NCI-H345 treated with DMSO at 0.1 percent for 48 hours (cell line): ENCODE results near the gene GPR142.
A peak's percentile ranks its signal among the peaks of the same experiment; 100 is the strongest.
"Not testable (repeated sequence)": the region's sequence is repeated elsewhere in the genome, so short reads cannot be mapped to it uniquely, and the experiment has no call there.

Source experiments
- DNase-seq: peaks from one replicate; lab custom pipeline; 2025; ENCODE audit not compliant: unreplicated experiment; lab: John Stamatoyannopoulos, UW

GPR142 gene

DNA sequence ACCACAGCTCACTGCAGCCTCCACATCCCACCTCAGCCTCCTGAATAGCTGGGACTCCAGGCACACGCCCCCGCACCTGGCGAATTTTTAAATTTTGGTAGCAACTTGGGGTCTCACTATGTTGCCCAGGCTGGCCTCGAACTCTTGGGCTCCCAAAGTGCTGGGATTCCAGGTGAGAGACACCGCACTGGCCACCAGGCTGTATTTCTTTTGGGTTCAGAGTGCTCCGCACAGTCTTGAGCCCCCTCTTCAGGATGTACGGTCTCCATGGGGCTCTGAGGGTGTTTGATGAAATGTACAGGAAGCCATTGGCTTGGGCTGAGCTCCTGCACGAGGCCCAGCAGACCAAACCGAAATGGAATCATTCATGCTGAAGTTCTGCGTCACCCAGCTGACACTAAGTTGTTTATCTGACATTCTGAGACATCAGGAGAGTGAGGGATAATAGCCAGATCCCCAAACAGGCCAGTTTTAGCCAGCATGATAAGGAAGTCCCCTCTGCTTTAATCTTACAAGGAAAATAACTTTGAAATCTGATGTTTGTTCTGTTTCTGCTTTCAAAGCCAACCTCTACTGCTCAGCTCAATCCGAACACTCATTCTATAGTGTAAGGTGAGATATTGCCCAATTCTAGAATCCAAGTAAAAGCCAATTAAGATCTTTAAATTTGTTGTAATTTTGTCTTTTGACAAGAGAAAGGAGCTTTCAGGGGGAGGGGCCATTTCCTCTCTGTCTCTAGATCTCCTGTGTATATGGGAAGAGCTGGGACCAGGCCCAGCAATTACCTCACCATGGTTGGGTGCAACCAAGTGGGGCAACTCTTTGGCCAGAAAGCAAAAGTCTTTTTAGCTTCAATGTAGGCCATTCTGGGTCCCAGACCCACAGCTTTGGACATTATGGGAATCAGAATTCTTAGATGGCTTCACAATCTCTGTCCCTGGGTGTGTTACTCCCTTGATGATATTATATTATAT is 23.7 kb downstream of the GPR142 start:
- DNase-seq, result no peak

DNA sequence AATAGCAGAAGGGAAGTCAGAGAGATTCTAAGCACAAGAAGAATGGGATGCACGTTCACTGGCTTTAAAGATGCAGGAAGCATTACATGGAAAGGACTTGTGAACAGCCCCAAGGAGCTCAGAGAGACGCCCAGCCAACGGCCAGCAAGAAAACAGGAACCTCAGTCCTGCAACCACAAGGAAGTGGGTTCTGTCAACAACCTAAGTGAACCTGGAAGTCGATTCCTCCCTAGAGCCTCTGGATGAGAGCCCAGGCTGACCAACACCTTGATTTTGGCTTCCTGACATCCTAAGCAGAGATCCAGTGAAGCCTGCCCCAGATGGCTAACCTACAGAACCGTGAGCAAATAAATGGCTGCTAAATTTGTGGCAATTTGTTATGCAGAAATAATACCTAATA is 24.5 kb downstream of the GPR142 start:
- DNase-seq, result no peak

DNA sequence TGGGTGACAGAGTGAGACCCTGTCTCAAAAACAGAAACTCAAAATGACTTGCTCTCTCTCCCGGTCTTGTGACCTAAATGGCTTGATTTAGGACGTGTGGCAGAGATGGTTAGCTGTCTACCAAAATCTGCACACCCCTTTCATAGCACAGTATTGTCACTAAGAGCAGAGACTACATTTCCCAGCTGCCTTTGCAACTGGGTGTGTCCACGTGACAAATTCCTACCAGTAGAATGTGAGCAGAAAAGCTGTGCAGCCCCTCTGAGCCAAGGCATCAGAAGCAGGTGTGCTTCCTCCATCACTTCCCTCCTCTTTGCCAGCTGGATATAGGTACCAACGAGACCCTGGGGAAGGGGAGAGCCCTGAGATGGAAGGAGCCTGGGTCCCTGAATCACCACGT is 25.5 kb downstream of the GPR142 start:
- no peak for DNase-seq

DNA sequence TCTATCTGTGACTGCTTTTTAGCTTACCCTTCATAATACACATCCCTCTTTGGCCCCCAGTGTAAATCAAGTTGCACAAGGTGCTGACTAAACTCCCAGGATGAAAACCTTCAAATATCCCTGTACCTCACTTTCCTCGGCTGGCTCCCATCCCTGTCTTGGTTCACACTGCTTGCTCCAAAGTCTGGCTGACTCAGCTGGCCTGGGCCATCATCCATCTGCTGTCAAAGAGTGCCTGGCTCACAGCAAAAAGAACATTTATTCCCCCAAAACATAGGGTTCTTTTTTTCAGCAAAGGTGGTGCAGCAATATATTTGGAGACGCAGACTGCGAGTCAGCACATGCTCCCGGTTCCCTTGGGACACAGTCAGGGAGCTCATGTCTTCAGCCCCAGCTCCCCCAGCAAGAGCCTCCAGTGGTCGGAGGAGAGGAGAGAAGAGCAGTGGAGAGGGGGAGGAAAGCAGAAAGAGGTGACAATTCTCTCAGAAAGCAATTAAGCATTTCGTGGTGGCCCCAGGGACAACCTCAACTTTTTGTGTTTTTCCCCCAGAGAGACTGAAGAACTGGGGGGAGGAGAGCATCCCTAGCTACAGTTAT is 26.1 kb downstream of the GPR142 start:
- no peak for DNase-seq

DNA sequence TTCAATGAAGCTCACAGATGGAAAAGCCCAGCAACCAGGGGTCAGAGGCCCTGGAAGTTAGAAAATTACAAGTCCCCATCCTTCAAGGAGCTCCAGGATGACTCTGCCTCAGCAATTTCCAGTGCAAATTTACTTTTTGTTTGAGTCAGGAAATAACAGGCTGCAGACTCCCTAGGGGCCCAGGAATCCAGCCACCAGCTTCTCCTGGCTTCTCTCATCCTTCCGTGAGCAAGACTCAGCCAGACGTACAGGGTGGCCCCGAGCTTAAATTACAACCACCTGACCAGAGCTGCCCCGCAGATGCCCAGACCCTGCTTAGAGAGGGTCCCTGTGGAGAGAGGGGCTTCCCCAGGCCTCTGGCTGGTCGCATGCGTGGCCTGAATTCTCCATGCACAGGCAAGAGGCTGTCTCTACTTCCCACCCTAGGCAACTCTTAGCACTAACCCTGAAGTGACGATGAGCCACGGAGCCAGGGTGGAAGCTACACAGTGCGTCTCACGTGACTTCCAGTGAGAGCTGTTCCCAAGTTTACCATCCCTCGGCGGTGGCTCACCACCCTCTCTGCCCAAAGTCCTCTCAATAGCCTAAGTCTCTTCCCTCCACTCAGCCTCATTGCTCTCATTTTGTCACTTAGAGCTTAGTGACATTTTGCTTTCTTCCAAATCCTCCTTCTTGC is 27.1 kb downstream of the GPR142 start:
- no peak for DNase-seq

DNA sequence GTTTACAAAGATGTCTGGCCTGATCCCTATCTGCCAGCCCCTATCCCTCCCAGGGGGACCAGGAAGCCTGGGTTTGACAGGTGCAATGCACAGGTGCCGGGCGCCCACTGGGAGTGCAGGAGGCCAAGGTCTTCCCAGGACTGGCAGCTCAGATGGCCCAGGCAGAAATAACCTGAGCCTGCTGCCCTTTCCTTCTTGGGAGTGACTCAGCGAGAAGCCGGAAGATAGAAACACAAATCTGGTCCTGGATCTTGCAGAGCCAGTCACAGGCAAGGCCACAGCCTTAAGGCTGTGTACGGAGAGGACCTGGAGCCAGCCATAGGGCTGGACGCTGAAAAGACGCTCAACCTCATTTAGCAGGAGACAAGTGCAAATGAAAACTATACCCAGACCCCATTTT is 27.7 kb downstream of the GPR142 start:
- DNase-seq, result no peak

DNA sequence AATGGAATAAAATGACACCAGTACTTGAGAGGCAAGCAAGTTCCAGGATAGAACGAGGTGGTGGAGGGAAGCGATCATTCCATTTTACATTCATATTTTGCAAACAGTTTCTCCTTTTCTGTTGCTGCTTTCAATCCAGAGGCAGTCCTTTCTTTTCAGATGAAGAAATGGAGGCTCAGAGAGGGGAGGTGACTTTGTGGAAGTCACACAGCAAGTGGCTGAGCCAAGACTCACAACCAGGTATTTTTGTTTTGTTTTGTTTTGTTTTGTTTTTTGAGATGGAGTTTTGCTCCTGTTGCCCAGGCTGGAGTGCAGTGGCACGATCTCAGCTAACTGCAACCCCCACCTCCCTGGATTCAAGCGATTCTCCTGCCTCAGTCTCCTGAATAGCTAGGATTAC is 29.3 kb downstream of the GPR142 start:
- DNase-seq, result no peak

DNA sequence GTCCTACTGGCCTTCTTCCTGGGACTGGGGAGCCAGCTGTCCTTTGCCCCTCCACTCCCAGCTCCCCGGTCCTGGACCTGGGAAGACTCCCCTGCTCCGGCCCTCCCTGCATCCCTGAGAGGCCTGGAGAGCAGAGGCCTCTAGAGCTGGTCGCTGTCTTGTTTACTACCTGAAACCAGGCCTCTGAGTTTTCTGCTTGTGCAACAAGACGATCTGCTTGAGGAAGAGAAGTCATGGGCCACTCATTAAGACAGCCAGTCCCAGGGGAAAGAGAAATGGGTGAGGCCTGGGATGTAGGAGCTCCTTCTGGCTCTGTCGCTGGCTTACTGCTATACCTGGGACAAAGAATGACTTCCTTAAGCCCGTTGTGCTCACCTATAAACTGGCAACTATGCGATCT is 34.7 kb downstream of the GPR142 start:
- DNase-seq, result no peak

DNA sequence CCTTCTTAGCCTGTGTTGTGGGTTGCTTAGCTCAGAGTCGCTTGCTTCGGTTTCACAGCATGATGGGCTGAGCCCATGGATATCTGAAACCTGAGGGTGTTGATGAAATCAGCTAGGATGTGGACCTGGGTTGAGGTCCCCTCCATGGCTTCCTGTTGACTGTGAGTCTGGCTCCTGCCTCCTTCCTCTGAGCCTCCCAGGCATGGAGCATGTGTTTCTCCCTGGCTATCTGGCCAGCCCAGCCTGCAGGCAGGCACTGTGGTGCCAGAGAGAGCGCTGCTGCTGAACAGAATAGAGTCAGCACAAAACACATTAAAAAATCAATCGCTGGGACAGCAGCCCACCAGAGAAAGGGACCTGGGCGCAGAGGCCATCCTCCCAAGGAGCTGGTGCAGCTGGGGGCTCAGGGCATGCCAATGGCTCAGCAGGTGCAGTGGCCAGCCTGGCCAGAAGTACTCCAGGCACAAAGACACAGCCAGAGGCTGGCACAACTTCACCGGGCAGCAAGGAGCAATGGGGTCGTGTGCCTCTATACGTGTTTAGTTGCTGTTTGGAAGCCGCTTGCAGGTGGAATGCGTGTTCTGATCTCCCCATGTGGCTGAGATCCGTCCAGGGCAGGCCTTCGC is 36.3 kb downstream of the GPR142 start:
- DNase-seq, result no peak

DNA sequence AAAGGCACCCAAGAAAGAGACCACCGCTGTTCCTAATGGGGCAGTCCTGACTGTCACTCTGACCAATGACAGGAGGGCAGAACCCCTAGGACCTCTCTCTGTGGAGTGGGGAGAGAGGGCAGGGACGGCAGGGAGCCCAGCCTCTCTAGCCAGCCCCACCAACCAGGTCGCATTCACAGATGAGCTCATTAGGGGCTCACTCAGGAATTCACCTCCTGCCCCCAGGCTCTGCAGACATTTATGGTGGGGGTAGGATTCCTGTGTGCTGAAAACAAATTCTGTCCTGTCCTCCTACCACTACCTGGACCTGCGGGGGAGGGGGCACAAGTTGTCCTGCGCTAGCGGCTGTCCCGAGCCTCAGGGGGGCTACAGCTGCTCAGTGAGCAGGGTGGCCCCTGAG is 36.9 kb downstream of the GPR142 start:
- no peak for DNase-seq

DNA sequence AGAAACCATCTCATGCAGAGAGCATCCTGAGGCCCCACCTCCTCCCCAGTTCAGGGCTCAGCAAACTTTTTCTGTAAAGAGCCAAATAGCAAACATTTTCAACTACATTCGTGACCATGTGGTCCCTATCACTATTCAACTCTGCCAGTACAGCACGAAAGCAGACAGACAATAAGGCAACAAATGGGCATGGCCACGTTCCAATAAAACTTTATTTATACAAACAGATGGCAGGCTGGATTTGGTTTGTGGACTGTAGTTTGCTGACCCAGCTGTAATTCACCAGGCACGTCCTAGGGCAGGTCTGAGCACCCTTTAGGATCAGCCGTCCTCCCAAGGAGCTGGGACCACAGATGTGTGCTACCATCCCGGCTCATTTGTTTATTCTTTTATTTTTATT is 37.5 kb downstream of the GPR142 start:
- no peak for DNase-seq

DNA sequence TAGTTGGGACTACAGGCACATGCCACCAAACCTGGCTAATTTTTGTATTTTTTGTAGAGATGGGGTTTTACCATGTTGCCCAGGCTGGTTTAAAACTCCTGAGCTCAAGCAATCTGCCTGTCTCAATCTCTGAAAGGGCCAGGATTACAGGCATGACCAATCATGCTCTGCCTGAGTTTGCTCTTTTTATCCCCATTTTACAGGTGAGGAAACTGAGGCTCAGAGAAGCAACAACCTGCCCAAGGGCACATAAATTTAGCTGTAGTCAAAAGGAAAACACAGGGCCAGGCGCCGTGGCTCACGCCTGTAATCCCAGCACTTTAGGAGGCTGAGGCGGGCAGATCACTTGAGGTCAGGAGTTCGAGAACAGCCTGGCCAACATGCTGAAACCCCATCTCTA is 38.0 kb downstream of the GPR142 start:
- DNase-seq, result not testable (repeated sequence)

DNA sequence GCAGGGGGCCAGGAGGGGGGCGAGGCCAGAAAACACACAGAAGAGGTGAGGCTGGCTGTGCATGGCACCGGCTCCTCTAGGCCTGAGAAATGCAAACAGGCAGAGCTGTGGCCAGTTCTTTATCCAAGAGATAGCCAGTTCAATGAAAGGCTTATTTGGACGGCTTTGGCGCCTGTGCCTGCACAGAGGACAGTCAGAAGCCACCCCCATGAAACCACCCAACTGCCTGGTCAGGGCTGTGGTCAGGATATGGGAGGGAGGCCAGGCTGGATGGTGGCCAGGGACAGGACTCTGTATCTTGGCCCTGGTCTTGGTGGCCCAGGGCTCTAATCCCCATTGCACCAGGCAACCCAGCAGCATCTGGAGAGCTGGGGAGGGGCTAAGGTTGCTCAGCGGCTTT is 40.1 kb downstream of the GPR142 start:
- DNase-seq, result no peak

DNA sequence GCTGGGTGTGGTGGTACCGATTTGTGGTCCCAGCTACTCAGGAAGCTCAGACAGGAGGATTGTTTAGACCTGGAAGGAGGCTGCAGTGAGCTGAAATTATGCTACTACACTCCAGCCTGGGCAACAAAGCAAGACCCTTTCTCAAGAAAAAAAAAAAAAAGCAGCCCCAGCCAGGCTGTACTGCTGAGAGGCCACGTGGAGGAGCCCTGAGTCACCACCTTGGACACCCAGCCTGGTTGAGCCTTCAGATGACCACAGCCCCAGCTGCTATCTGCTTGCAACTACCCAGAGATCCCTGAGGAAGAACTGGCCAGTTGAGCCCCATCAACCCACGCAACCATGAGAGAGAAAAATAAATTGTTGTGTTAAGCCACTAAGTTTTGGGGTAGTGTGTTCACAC is 41.0 kb downstream of the GPR142 start:
- no peak for DNase-seq

DNA sequence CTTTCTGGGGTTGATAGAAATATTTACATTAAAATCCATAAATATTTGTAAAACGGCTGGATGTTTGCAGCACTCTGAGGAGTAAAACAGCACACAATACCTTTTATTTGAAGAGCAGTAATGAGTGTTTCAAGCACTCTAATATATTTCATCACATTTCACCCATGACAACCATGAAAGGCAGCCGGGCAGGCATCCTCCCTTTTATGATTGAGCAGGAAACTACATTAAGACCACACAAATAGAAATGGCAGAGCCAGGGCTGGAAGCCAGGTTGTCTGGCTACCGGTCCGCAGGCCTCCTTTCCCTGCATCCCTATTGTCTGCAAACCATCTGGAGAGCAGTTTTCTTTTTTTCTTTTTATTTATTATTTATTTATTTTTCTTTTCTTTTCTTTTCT is 41.5 kb downstream of the GPR142 start:
- peak; percentile 78 for DNase-seq

DNA sequence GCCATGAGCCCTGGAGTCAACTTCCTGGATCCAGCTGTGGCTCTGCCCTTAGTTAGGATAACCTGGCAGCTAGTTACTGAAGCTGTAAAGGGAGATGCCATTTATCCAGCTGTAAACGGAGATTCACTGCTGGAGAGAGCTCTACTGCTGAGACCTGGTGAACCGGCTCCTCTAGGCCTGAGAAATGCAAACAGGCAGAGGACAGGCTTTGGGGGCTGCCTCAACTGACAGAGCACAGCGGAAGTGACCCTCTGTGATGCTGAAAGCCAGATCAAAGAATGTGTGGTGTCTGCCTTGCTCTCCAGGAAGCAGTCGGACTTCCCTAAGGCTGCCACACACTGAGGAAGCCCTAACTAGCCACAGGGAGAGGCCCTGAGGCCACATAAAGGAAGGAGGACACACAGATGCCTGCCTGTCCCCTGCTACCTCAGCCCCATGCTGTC is 42.7 kb downstream of the GPR142 start:
- no peak for DNase-seq

DNA sequence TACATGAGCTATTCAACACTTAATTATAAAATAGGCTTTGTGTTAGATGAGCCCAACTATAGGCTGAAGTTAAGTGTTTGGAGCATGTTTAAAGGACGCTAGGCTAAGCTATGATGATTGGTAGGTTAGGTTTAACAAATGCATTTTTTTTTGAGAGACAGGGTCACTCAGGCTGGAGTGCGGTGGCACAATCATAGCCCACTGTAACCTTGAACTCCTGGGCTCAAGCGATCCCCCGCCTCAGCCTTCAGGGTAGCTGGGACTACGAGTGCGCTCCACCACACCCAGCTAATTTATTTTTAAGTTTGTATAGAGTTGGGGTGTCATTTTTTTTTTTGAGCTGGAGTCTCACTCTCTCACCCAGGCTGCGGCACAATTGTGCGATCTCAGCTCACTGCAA is 45.3 kb downstream of the GPR142 start:
- DNase-seq, result no peak

DNA sequence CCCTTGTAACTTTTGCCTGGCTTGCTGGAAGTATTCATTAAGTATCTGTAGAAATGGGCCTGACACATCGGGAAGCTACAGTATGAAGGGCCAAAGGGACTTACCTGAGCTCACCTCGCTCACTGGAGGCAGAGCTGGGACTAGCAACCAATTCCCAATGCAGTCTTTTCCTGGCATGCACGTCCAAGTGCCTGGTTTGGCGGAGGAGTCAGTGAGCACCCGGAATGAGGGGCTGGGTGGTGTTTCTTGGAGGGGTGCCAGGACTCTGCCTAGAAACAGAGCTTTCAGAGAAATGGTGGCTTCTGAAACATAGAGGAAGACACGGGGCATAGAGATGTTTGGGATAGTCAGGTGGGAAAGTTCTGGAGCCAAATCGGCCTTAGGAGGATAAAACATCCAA is 46.2 kb downstream of the GPR142 start:
- DNase-seq, result no peak

DNA sequence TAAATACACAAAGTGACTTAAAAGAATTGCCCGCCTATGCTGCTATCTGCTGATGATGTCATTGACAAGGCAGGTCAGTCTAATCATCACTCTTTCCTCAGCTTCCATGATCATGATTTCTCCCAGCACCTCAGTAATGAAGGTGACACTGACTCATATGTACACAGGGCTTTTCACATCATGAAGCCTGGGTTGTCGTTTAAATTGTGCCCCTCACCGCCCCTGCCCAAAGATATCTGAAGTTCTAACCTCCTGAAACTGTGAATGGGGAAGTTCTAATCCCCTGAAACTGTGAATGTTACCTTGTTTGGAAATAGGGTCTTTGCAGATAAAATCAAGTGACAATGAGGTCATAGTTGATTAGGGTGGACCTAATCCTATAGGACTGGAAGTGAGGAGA is 47.2 kb downstream of the GPR142 start:
- no peak for DNase-seq

DNA sequence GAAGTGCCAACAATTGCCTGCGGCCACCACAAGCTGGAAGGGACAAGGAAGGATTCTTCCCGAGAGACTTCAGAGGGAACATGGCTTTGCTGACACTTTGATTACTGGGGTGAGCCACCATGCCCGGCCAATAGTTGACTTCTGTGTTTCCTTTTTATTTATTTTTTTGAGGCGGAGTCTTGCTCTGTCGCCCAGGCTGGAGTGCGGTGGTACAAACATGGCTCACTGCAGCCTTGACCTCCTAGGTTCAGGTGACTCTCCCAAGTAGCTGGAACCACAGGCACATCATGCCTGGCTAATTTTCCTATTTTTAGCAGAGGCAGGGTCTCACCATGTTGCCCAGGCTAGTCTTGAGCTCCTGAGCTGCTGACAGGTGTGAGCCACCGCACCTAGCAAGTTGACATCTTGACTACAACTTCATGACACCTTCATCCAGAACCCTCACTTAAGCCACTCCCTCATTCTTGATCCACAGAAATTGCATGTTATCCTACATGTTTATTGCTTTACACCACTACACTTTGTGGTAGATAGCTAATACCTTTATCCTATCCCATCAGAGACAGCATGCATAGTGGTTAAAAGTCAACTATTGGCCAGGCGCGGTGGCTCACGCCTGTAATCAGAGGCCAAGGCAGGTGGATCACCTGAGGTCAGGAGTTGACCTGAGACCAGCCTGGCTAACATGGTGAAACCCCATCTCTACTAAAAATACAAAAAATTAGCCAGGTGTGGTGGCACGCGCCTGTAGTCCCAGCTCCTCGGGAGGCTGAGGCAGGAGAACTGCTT is 48.5 kb downstream of the GPR142 start:
- DNase-seq, result no peak
